GM18502 (cell line): ENCODE data around the gene EEFSEC.

Source experiments
- ATAC-seq: cut with Tn5 transposase; IDR thresholded peaks from one replicate; pipeline ENCODE4 v1.9.1; 2021; ENCODE audit warnings: mild to moderate bottlenecking; ENCODE audit not compliant: unreplicated experiment, poor library complexity

Gene EEFSEC

GRCh38 chr3:128269006-128269775 is 115.9 kb downstream of the EEFSEC start:
- ATAC-seq, result no peak

- no peak for ATAC-seq
These were observed 116.5 kb downstream of the EEFSEC start for GRCh38 chr3:128269796-128270195.

GRCh38 chr3:128270559-128271492 is 117.5 kb downstream of the EEFSEC start:
- no peak for ATAC-seq

GRCh38 chr3:128271536-128272332 is 118.5 kb downstream of the EEFSEC start:
- ATAC-seq, result no peak

GRCh38 chr3:128273109-128273840 is 120.0 kb downstream of the EEFSEC start:
- ATAC-seq, result no peak

- ATAC-seq, result no peak
These were observed 120.7 kb downstream of the EEFSEC start for GRCh38 chr3:128273841-128274573.

- no peak for ATAC-seq
These were observed 121.6 kb downstream of the EEFSEC start for GRCh38 chr3:128274837-128275236.

- no peak for ATAC-seq
These were observed 122.2 kb downstream of the EEFSEC start for GRCh38 chr3:128275316-128276145.

GRCh38 chr3:128276146-128276435 is 122.8 kb downstream of the EEFSEC start:
- no peak for ATAC-seq

- no peak for ATAC-seq
These were observed 123.4 kb downstream of the EEFSEC start for GRCh38 chr3:128276577-128277183.

- no peak for ATAC-seq
These were observed 124.2 kb downstream of the EEFSEC start for GRCh38 chr3:128277378-128278069.

- no peak for ATAC-seq
These were observed 124.8 kb downstream of the EEFSEC start for GRCh38 chr3:128278130-128278529.

- no peak for ATAC-seq
These were observed 125.7 kb downstream of the EEFSEC start for GRCh38 chr3:128278761-128279600.

GRCh38 chr3:128279601-128279880 is 126.3 kb downstream of the EEFSEC start:
- no peak for ATAC-seq

- ATAC-seq, result no peak
These were observed 127.3 kb downstream of the EEFSEC start for GRCh38 chr3:128280481-128281052.

GRCh38 chr3:128281056-128281455 is 127.8 kb downstream of the EEFSEC start:
- no peak for ATAC-seq
